ENCODE data around the gene SYNE2.

SYNE2 gene

GRCh38 chr14:64123241-64123822 lies 270.5 kb downstream of the SYNE2 start:
- POLR2A ChIA-PET = no interaction called here
- no peak for DNase-seq (ENCODE audit: low read depth, low spot score)
- TF ChIP-seq CTCF (IDR thresholded peaks at IDR 0.05; ENCODE audit: insufficient read depth, low read length, missing control alignments) = no peak
- CTCF ChIA-PET = interaction anchor here (1.2 kb wide), 1 partner anchor 15 kb away, joined by 3 read pairs; no protein-coding TSS in a partner anchor
- no peak overlapping the region for H3K4me3 ChIP-seq (ENCODE audit: low read depth, low read length)

GRCh38 chr14:64125270-64125669 lies 272.5 kb downstream of the SYNE2 start:
- DNase-seq (ENCODE audit: low read depth, low spot score) = no peak
- POLR2A ChIA-PET = no interaction called here
- CTCF ChIA-PET = interaction anchor here (0.6 to 2.8 kb wide), 2 partner anchors 13 to 169 kb away, joined by 3 to 8 read pairs; partner anchors contain the start of gene ESR2
- H3K4me3 ChIP-seq (ENCODE audit: low read depth, low read length) = no peak overlapping the region
- no peak for TF ChIP-seq CTCF (IDR thresholded peaks at IDR 0.05; ENCODE audit: insufficient read depth, low read length, missing control alignments)

DNA sequence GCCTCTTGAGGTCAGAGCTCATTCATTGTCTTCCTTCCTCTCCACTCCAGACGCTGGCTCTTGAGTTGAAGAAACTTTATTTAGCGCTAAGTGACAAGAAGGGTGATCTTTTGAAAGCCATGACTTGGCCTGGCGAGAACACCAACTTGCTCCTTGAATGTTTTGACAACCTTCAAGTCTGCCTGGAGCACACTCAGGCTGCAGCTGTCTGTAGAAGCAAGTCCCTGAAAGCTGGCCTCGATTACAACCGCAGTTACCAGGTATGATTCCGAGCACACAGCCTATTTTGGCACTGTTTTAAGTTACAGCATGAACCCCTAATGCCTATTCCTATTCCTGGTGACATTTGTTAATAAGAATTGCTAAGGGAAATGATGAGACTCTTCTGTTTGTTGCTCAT lies 273.7 kb downstream of the SYNE2 start:
- H3K4me3 ChIP-seq (ENCODE audit: low read depth, low read length) = no peak overlapping the region
- POLR2A ChIA-PET = no interaction called here
- DNase-seq (ENCODE audit: low read depth, low spot score) = no peak
- CTCF ChIA-PET = interaction anchor here (2.8 kb wide), 1 partner anchor 168 kb away, joined by 8 read pairs; the partner anchor contains the start of gene ESR2
- TF ChIP-seq CTCF (IDR thresholded peaks at IDR 0.05; ENCODE audit: insufficient read depth, low read length, missing control alignments) = no peak

DNA sequence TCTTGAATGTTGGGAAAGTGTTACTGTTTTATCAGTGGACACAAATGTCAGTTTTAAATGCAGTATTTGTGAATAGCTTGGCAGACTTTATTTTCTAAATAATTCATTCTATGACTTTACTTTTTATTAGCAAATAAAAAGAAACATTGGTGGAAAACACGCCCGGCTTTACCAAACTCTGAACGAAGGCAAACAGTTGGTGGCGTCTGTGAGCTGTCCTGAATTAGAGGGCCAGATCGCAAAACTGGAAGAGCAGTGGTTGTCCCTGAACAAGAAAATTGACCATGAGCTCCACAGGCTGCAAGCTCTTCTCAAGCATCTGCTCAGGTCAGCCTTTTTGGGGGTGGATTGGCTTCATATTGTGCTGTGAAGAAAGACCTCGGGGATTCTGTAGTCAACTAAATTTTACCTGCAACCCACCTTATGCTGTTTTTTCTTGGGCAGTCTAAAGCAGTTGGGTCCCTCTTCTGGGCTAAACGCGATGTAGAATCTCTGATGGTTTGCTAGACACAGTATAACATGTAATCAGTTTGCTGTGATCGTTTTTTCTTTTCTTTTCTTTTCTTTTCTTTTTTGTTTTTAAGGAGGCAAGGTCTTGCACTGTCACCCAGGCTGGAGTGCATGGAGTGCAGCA lies 285.0 kb downstream of the SYNE2 start:
- TF ChIP-seq CTCF (IDR thresholded peaks at IDR 0.05; ENCODE audit: insufficient read depth, low read length, missing control alignments) = peak; percentile 28
- no peak overlapping the region for H3K4me3 ChIP-seq (ENCODE audit: low read depth, low read length)
- ChIA-PET POLR2A (no interaction called here), CTCF (interaction anchor here (0.6 to 3.7 kb wide), 12 partner anchors 8 to 338 kb away, joined by 3 to 32 read pairs (median 3); partner anchors contain the start of gene ESR2)
- no peak for DNase-seq (ENCODE audit: low read depth, low spot score)

DNA sequence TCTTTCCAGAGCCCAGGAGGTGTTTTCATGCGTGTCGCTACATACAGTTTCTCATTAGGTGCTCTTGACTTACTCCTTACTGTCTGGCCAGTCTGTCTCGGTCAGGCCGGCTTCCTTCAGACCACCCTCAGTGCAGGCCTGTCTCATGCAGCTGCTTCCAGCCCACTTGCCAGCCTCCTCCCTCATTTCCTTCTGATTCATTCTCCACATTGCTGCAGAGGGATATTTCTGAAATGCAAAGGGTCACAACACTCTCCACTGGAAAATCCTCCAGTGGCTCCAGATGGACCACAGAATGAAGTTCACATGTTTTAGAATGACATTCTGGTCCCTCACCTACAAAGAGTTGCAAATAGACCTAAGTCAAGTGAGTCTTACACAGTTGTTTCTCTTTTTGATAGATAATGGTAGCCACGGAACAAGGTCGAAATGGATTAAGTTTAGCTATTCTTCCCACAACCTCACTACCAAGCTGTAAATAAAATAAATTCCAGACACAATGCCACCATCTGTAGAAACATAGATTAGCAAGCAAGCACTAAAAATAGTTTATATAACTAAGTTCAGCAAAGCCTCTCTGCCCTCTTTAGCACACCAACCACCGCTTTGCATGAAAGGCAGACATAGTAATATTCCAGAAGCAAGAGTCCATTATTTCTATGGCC lies 294.5 kb downstream of the SYNE2 start:
- DNase-seq (ENCODE audit: low read depth, low spot score) = peak; percentile 4
- CTCF ChIA-PET = no interaction called here
- no peak overlapping the region for H3K4me3 ChIP-seq (ENCODE audit: low read depth, low read length)
- no peak for TF ChIP-seq CTCF (IDR thresholded peaks at IDR 0.05; ENCODE audit: insufficient read depth, low read length, missing control alignments)
- POLR2A ChIA-PET = no interaction called here

DNA sequence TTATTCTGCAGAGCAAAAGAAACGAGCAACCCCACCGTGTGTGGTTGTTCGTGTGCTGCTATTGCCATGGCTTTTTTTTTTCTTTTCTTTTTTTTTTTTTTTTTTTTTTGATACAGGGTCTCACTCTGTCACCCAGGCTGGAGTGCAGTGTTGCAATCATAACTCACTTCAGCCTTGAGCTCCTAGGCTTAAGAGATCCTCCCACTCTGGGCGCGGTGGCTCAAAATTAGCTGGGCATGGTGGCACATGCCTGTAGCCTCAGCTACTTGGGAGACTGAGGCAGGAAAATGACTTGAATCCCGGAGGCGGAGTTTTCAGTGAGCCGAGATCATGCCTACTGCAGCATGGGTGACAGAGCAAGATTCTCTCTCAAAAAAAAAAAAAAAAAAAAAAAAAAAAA lies 297.1 kb downstream of the SYNE2 start:
- TF ChIP-seq CTCF (IDR thresholded peaks at IDR 0.05; ENCODE audit: insufficient read depth, low read length, missing control alignments) = no peak
- CTCF ChIA-PET = no interaction called here
- no peak overlapping the region for H3K4me3 ChIP-seq (ENCODE audit: low read depth, low read length)
- no peak for DNase-seq (ENCODE audit: low read depth, low spot score)
- POLR2A ChIA-PET = no interaction called here
